GM21367 (cell line): ENCODE measurements around the gene HUS1B.
"Not testable (repeated sequence)": the region's sequence is repeated elsewhere in the genome, so short reads cannot be mapped to it uniquely, and the experiment has no call there.

Experiments
- ATAC-seq: cut with Tn5 transposase; IDR thresholded peaks from one replicate; pipeline ENCODE4 v1.9.1; 2021; ENCODE audit not compliant: unreplicated experiment

The HUS1B gene

GRCh38 chr6:679282-679681 lies 22.4 kb upstream of the HUS1B start:
- no peak for ATAC-seq

- ATAC-seq, result no peak
Measured at GRCh38 chr6:678520-678919, 21.6 kb upstream of the HUS1B start.

- no peak for ATAC-seq
Measured at GRCh38 chr6:677919-678318, 21.0 kb upstream of the HUS1B start.

GRCh38 chr6:674956-675355 lies 18.1 kb upstream of the HUS1B start:
- no peak for ATAC-seq

GRCh38 chr6:674406-674805 lies 17.5 kb upstream of the HUS1B start:
- no peak for ATAC-seq

GRCh38 chr6:667253-667927 lies 10.5 kb upstream of the HUS1B start:
- no peak for ATAC-seq

- no peak for ATAC-seq
Measured at GRCh38 chr6:665403-666267, 8.7 kb upstream of the HUS1B start.

GRCh38 chr6:663788-664187 lies 6.9 kb upstream of the HUS1B start:
- not testable (repeated sequence) for ATAC-seq

- ATAC-seq, result no peak
Measured at GRCh38 chr6:659716-660581, 3.0 kb upstream of the HUS1B start.

GRCh38 chr6:658244-658643 lies 1.3 kb upstream of the HUS1B start:
- ATAC-seq, result no peak

- ATAC-seq, result no peak
Measured at GRCh38 chr6:657743-658142, 843 bp upstream of the HUS1B start.

- ATAC-seq, result no peak
Measured at GRCh38 chr6:654136-654535, 2.8 kb downstream of the HUS1B start.

GRCh38 chr6:652865-653264 lies 4.0 kb downstream of the HUS1B start:
- no peak for ATAC-seq

GRCh38 chr6:650098-650497 lies 6.8 kb downstream of the HUS1B start:
- no peak for ATAC-seq

- no peak for ATAC-seq
Measured at GRCh38 chr6:642805-643204, 14.1 kb downstream of the HUS1B start.

GRCh38 chr6:641225-641985 lies 15.5 kb downstream of the HUS1B start:
- ATAC-seq, result no peak

GRCh38 chr6:636488-636887 lies 20.4 kb downstream of the HUS1B start:
- peak; percentile 74 for ATAC-seq

- ATAC-seq, result no peak
Measured at GRCh38 chr6:635233-635632, 21.7 kb downstream of the HUS1B start.

- no peak for ATAC-seq
Measured at GRCh38 chr6:633611-634010, 23.3 kb downstream of the HUS1B start.

GRCh38 chr6:628766-629165 lies 28.1 kb downstream of the HUS1B start:
- ATAC-seq, result no peak

- no peak for ATAC-seq
Measured at GRCh38 chr6:626236-626635, 30.7 kb downstream of the HUS1B start.
